HK-2 (cell line): ENCODE data around the gene MICAL3.

ENCODE experiments used
- DNase-seq: peaks from one replicate; pipeline ENCODE4 v3.0.0-alpha.2; 2018; ENCODE audit not compliant: unreplicated experiment

MICAL3 gene

GRCh38 chr22:17822087-17822486, 202.3 kb downstream of the MICAL3 start:
- DNase-seq = no peak

GRCh38 chr22:17820879-17821439, 203.4 kb downstream of the MICAL3 start:
- no peak for DNase-seq

- no peak for DNase-seq
Observed at GRCh38 chr22:17818649-17819048, 205.7 kb downstream of the MICAL3 start.

GRCh38 chr22:17818180-17818579, 206.2 kb downstream of the MICAL3 start:
- no peak for DNase-seq

- no peak for DNase-seq
Observed at GRCh38 chr22:17817511-17818065, 206.8 kb downstream of the MICAL3 start.

- DNase-seq = no peak
Observed at GRCh38 chr22:17817079-17817478, 207.3 kb downstream of the MICAL3 start.

GRCh38 chr22:17816649-17817048, 207.7 kb downstream of the MICAL3 start:
- DNase-seq = no peak

GRCh38 chr22:17815703-17816254, 208.6 kb downstream of the MICAL3 start:
- DNase-seq = no peak

GRCh38 chr22:17814830-17815229, 209.5 kb downstream of the MICAL3 start:
- DNase-seq = no peak

- DNase-seq = no peak
Observed at GRCh38 chr22:17814084-17814483, 210.3 kb downstream of the MICAL3 start.

GRCh38 chr22:17811119-17811518, 213.2 kb downstream of the MICAL3 start:
- no peak for DNase-seq

- DNase-seq = no peak
Observed at GRCh38 chr22:17810570-17811116, 213.7 kb downstream of the MICAL3 start.

- DNase-seq = no peak
Observed at GRCh38 chr22:17808693-17809403, 215.5 kb downstream of the MICAL3 start.

GRCh38 chr22:17807578-17808410, 216.6 kb downstream of the MICAL3 start:
- no peak for DNase-seq

GRCh38 chr22:17807086-17807485, 217.3 kb downstream of the MICAL3 start:
- DNase-seq = no peak

GRCh38 chr22:17806437-17806836, 217.9 kb downstream of the MICAL3 start:
- no peak for DNase-seq

GRCh38 chr22:17804331-17805080, 219.9 kb downstream of the MICAL3 start:
- DNase-seq = no peak

GRCh38 chr22:17803609-17804270, 220.6 kb downstream of the MICAL3 start:
- no peak for DNase-seq

GRCh38 chr22:17802822-17803221, 221.5 kb downstream of the MICAL3 start:
- DNase-seq = no peak

GRCh38 chr22:17802411-17802810, 221.9 kb downstream of the MICAL3 start:
- DNase-seq = no peak
